ENCODE measurements around the gene LIX1.

DNA sequence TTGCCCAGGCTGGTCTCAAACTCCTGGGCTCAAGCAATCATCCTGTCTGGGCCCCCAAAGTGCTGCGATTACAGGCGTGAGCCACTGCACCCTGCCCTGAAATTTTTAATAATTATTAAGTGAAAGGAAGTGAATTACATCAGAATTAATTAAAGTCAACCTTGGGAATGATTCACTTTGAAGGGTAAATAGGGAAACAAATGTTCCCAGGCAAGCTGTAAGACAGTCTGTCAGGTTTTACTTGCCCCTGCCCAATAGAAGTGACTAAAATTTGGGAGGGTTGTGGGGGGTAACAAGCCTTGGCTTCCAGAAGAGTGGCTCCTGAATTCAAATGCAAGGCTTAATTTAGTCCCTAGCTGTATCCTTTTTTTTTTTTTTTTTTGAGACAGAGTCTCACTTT, 1.3 kb upstream of the LIX1 start:
- TF ChIP-seq, protein P1, sequence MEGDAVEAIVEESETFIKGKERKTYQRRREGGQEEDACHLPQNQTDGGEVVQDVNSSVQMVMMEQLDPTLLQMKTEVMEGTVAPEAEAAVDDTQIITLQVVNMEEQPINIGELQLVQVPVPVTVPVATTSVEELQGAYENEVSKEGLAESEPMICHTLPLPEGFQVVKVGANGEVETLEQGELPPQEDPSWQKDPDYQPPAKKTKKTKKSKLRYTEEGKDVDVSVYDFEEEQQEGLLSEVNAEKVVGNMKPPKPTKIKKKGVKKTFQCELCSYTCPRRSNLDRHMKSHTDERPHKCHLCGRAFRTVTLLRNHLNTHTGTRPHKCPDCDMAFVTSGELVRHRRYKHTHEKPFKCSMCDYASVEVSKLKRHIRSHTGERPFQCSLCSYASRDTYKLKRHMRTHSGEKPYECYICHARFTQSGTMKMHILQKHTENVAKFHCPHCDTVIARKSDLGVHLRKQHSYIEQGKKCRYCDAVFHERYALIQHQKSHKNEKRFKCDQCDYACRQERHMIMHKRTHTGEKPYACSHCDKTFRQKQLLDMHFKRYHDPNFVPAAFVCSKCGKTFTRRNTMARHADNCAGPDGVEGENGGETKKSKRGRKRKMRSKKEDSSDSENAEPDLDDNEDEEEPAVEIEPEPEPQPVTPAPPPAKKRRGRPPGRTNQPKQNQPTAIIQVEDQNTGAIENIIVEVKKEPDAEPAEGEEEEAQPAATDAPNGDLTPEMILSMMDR (IDR thresholded peaks at IDR 0.05) = no peak
- no peak for TF ChIP-seq POLR2A (IDR thresholded peaks at IDR 0.05)
